Epithelial cell of proximal tubule (primary cell): ENCODE data around the gene SIGLEC14. TPM values are rescaled to one million over a fixed set of nuclear protein-coding genes. Genes with fewer than 3 reads are reported as not detected.
"Not testable (repeated sequence)": the region's sequence is repeated elsewhere in the genome, so short reads cannot be mapped to it uniquely, and the experiment has no call there.

Experiments
- DNase-seq: peaks from one replicate; pipeline ENCODE4 v3.0.0-alpha.2; 2011; ENCODE audit warnings: low read depth
- H3K4me3 ChIP-seq: 2 replicates; pipeline ENCODE4 v1.5.1; 2011; ENCODE audit warnings: low read depth, mild to moderate bottlenecking, low read length
- CTCF ChIP-seq: conservative IDR thresholded peaks from 2 replicates; pipeline ENCODE4 v1.5.1; 2012; ENCODE audit warnings: low read depth, mild to moderate bottlenecking, low read length
- total RNA-seq: library from RNA; depleted of rRNA; stranded (reverse); fragments of >200 nt; gene quantifications from 2 replicates; pipeline ENCODE4 v1.2.3, GENCODE V29; 2015

SIGLEC14 gene
- not detected in 2 replicates for total RNA-seq

- H3K4me3 ChIP-seq, DNase-seq: not testable (repeated sequence)
Observed at GRCh38 chr19:51646730-51647129, at the start of gene SIGLEC14. Gene SIGLEC14, minus strand, starts transcription at chr19:51646825. Its CDS starts 66 bp downstream, at chr19:51646759.

GRCh38 chr19:51695702-51696315, 49.2 kb upstream of the SIGLEC14 start:
- no peak for TF ChIP-seq CTCF
- H3K4me3 ChIP-seq, result no peak overlapping the region
- DNase-seq, result no peak

GRCh38 chr19:51695088-51695487, 48.5 kb upstream of the SIGLEC14 start:
- no peak for DNase-seq
- H3K4me3 ChIP-seq, result no peak overlapping the region
- no peak for TF ChIP-seq CTCF

- no peak overlapping the region for H3K4me3 ChIP-seq
- no peak for DNase-seq
- no peak for TF ChIP-seq CTCF
Observed at GRCh38 chr19:51694318-51695085, 47.9 kb upstream of the SIGLEC14 start.

GRCh38 chr19:51693819-51694218, 47.2 kb upstream of the SIGLEC14 start:
- no peak overlapping the region for H3K4me3 ChIP-seq
- no peak for DNase-seq
- no peak for TF ChIP-seq CTCF

GRCh38 chr19:51693260-51693659, 46.6 kb upstream of the SIGLEC14 start, which contains the start of gene SPACA6:
Gene SPACA6, plus strand, starts transcription at chr19:51693330. Its CDS starts 197 bp downstream, at chr19:51693527.
- peak within 1 kb of the TSS; percentile 69 for H3K4me3 ChIP-seq
- no peak for DNase-seq

More at GRCh38 chr19:51693260-51693659, 46.6 kb upstream of the SIGLEC14 start, which contains the start of gene SPACA6:
- no peak for TF ChIP-seq CTCF
